Naive thymus-derived CD8-positive, alpha-beta T cell (primary cell): ENCODE data around the gene BAX. TPM values are rescaled to one million over a fixed set of nuclear protein-coding genes. Genes with fewer than 3 reads are reported as not detected.

Source experiments
- ATAC-seq, 2 donors: fragments of 150-1000 bp; cut with Tn5 transposase in 1 of 2; sonication (Bioruptor Pico), chemical (Tn5 transposase) in 1 of 2; 1 replicate in 1 of 2; 2 replicates in 1 of 2; pipeline ENCODE4 v1.10.0; 2021; ENCODE audit warnings: mild to moderate bottlenecking in 2 of 2, moderate library complexity in 2 of 2
- POLR2A ChIA-PET: fragments of 350-600 bp; sonication (Branson Sonifier 250); formaldehyde crosslinking; loops from one replicate; lab custom pipeline; 2021; ENCODE audit warnings: antibody characterized with exemption; lab: Charles Lee
- DNase-seq, 10 donors: peaks; one replicate each; pipeline versions ENCODE4 v3.0.0 to v3.0.0-alpha.2; 2020 to 2022
- H3K27ac Mint-ChIP-seq, 10 donors: one replicate each; pipeline ENCODE4 v1.8.0; 2020 to 2022; ENCODE audit warnings: mild to moderate bottlenecking in 10 of 10, mixed read lengths in 10 of 10, moderate library complexity in 4 of 10, inconsistent platforms in 1 of 10
- H3K27me3 Mint-ChIP-seq, 5 donors: one replicate each; pipeline ENCODE4 v1.8.0; 2021 to 2022; ENCODE audit warnings: mixed read lengths in 5 of 5
- H3K36me3 Mint-ChIP-seq, 3 donors: one replicate each; pipeline ENCODE4 v1.8.0; 2020 to 2022; ENCODE audit warnings: mixed read lengths in 3 of 3, mild to moderate bottlenecking in 2 of 3, inconsistent platforms in 1 of 3
- H3K4me1 Mint-ChIP-seq, 4 donors: one replicate each; pipeline ENCODE4 v1.8.0; 2021 to 2022; ENCODE audit warnings: mixed read lengths in 4 of 4
- H3K4me3 Mint-ChIP-seq, 10 donors: one replicate each; pipeline ENCODE4 v1.8.0; 2020 to 2022; ENCODE audit warnings: mild to moderate bottlenecking in 10 of 10, mixed read lengths in 10 of 10, moderate library complexity in 6 of 10, inconsistent platforms in 1 of 10
- H3K9me3 Mint-ChIP-seq, 9 donors: one replicate each; pipeline ENCODE4 v1.8.0; 2020 to 2022; ENCODE audit warnings: mixed read lengths in 9 of 9, mild to moderate bottlenecking in 3 of 9, inconsistent platforms in 1 of 9, moderate library complexity in 1 of 9
- polyA plus RNA-seq, 3 donors: library from polyadenylated mRNA; unstranded; fragments of 300-500 nt; fragmentation: Illumina TruSeq; gene quantifications; one replicate each; pipeline ENCODE4 v1.2.3, GENCODE V29; 2021
- total RNA-seq, 8 experiments: library from RNA in 2 of 8; stranded (reverse) in 2 of 8; gene quantifications; one replicate each; pipeline ENCODE4 v1.2.3 and lab custom pipeline; 2021 to 2026

Gene BAX
- total and polyA plus RNA-seq, 5 experiments from 2014 or later: 58.5 to 181 (median 97.1) TPM

GRCh38 chr19:48970139-48970766 lies 15.6 kb downstream of the BAX start:
- Mint-ChIP-seq H3K36me3 (peaks cover 0 to 48% (median 19%) of the 10 kb centered on the region in 3 donors), H3K4me3 (no peak overlapping the region), H3K4me1 (peaks cover 7 to 35% (median 30%) of the 10 kb centered on the region in 4 donors)

GRCh38 chr19:48970923-48971395 lies 16.3 kb downstream of the BAX start:
- H3K27me3 Mint-ChIP-seq: no peaks in the 10 kb centered on the region
- no peaks in the 10 kb centered on the region for H3K9me3 Mint-ChIP-seq
- ATAC-seq: peak; percentile 88 to 96
- H3K4me1 Mint-ChIP-seq: peaks cover 2 to 29% (median 24%) of the 10 kb centered on the region in 4 donors
- H3K36me3 Mint-ChIP-seq: peaks cover 0 to 46% (median 17%) of the 10 kb centered on the region in 3 donors
- peak; percentile 65 to 88 (median 80) for DNase-seq
- peak overlapping the region in 1 of 10 donors; percentile 60 for H3K27ac Mint-ChIP-seq
- H3K4me3 Mint-ChIP-seq: no peak overlapping the region
- POLR2A ChIA-PET: interaction anchor here (0.6 to 1.7 kb wide), 8 partner anchors 9 to 183 kb away, joined by 3 to 9 read pairs (median 4); partner anchors contain the start of gene PPP1R15A

More at GRCh38 chr19:48970139-48970766, 15.6 kb downstream of the BAX start:
- no peak for DNase-seq
- POLR2A ChIA-PET: interaction anchor here (0.6 to 1.7 kb wide), 10 partner anchors 9 to 182 kb away, joined by 3 to 9 read pairs (median 4); partner anchors contain the start of genes GYS1, PPP1R15A and RUVBL2
- no peak overlapping the region for H3K27ac Mint-ChIP-seq
- no peak for ATAC-seq
- H3K27me3 Mint-ChIP-seq: no peaks in the 10 kb centered on the region
- no peaks in the 10 kb centered on the region for H3K9me3 Mint-ChIP-seq

GRCh38 chr19:48975947-48976847 lies 21.5 kb downstream of the BAX start:
- Mint-ChIP-seq H3K4me3 (no peak overlapping the region), H3K27me3 (no peaks in the 10 kb centered on the region), H3K27ac (peak overlapping the region in 1 of 10 donors; percentile 61), H3K4me1 (peaks cover 0 to 3% (median 1%) of the 10 kb centered on the region in 4 donors), H3K36me3 (peaks cover 0 to 29% (median 4%) of the 10 kb centered on the region in 3 donors), H3K9me3 (no peaks in the 10 kb centered on the region)
- peak in 5 of 10 donors; percentile 29 to 60 (median 46) for DNase-seq
- POLR2A ChIA-PET: interaction anchor here (1.0 to 3.0 kb wide), 3 partner anchors 11 to 17 kb away, joined by 4 to 29 read pairs (median 7); partner anchors contain the start of genes FTL, GYS1 and RUVBL2
- ATAC-seq: peak; percentile 80 to 90

GRCh38 chr19:48977061-48977460 lies 22.4 kb downstream of the BAX start:
- peaks cover 0 to 3% (median under 1%) of the 10 kb centered on the region in 4 donors for H3K4me1 Mint-ChIP-seq
- peaks cover 0 to 37% (median 5%) of the 10 kb centered on the region in 3 donors for H3K36me3 Mint-ChIP-seq
- H3K27me3 Mint-ChIP-seq: no peaks in the 10 kb centered on the region
- no peak overlapping the region for H3K4me3 Mint-ChIP-seq
- H3K9me3 Mint-ChIP-seq: no peaks in the 10 kb centered on the region
- ATAC-seq (no peak), DNase-seq (no peak)
- no peak overlapping the region for H3K27ac Mint-ChIP-seq
- POLR2A ChIA-PET: interaction anchor here (1.0 to 3.0 kb wide), 3 partner anchors 12 to 16 kb away, joined by 4 to 29 read pairs (median 7); partner anchors contain the start of genes FTL, GYS1 and RUVBL2

GRCh38 chr19:48982280-48982679 lies 27.6 kb downstream of the BAX start:
- no peak overlapping the region for H3K27ac Mint-ChIP-seq
- POLR2A ChIA-PET: interaction anchor here (0.6 to 1.2 kb wide), 3 partner anchors 11 to 108 kb away, joined by 3 to 5 read pairs (median 3); partner anchors contain the start of genes GYS1 and RUVBL2
- no peaks in the 10 kb centered on the region for H3K27me3 Mint-ChIP-seq
- H3K9me3 Mint-ChIP-seq: no peaks in the 10 kb centered on the region
- H3K36me3 Mint-ChIP-seq: peaks cover 0 to 45% (median 3%) of the 10 kb centered on the region in 3 donors
- H3K4me3 Mint-ChIP-seq: no peak overlapping the region
- H3K4me1 Mint-ChIP-seq: peaks cover 0 to 2% (median 0%) of the 10 kb centered on the region in 4 donors
- DNase-seq (no peak), ATAC-seq (peak in 1 of 2 donors; percentile 48)

- Mint-ChIP-seq H3K9me3 (no peaks in the 10 kb centered on the region), H3K27ac (no peak overlapping the region), H3K27me3 (no peaks in the 10 kb centered on the region), H3K4me3 (no peak overlapping the region), H3K4me1 (peaks cover 3 to 12% (median 7%) of the 10 kb centered on the region in 4 donors), H3K36me3 (peaks cover 0 to 54% (median 3%) of the 10 kb centered on the region in 3 donors)
- DNase-seq (no peak), ATAC-seq (no peak)
- POLR2A ChIA-PET: no interaction called here
Measured at GRCh38 chr19:48985711-48986110, 31.0 kb downstream of the BAX start.

GRCh38 chr19:48986211-48986610 lies 31.5 kb downstream of the BAX start:
- POLR2A ChIA-PET: interaction anchor here (0.7 kb wide), 1 partner anchor 1742 kb away, joined by 4 read pairs; no protein-coding TSS in a partner anchor
- Mint-ChIP-seq H3K36me3 (peaks cover 0 to 50% (median 3%) of the 10 kb centered on the region in 3 donors), H3K4me1 (peaks cover 3 to 16% (median 11%) of the 10 kb centered on the region in 4 donors), H3K9me3 (no peaks in the 10 kb centered on the region), H3K27ac (no peak overlapping the region), H3K27me3 (no peaks in the 10 kb centered on the region), H3K4me3 (no peak overlapping the region)
- ATAC-seq (no peak), DNase-seq (no peak)

- H3K4me1 Mint-ChIP-seq: peaks cover 9 to 21% (median 19%) of the 10 kb centered on the region in 4 donors
- ATAC-seq: no peak
- no peak for DNase-seq
- no peak overlapping the region for H3K4me3 Mint-ChIP-seq
- peaks cover 0 to 39% (median 0%) of the 10 kb centered on the region in 3 donors for H3K36me3 Mint-ChIP-seq
- POLR2A ChIA-PET: no interaction called here
- H3K27me3 Mint-ChIP-seq: no peaks in the 10 kb centered on the region
- peak overlapping the region in 1 of 10 donors; percentile 45 for H3K27ac Mint-ChIP-seq
- H3K9me3 Mint-ChIP-seq: no peaks in the 10 kb centered on the region
Measured at GRCh38 chr19:48987323-48987722, 32.6 kb downstream of the BAX start.

- H3K36me3 Mint-ChIP-seq: peaks cover 0 to 33% (median 0%) of the 10 kb centered on the region in 3 donors
- no peak overlapping the region for H3K4me3 Mint-ChIP-seq
- ATAC-seq (no peak), DNase-seq (no peak)
- no peaks in the 10 kb centered on the region for H3K27me3 Mint-ChIP-seq
- H3K27ac Mint-ChIP-seq: peak overlapping the region in 2 of 10 donors; percentile 21 to 43
- POLR2A ChIA-PET: interaction anchor here (0.5 kb wide), 1 partner anchor 660 kb away, joined by 5 read pairs; no protein-coding TSS in a partner anchor
- H3K9me3 Mint-ChIP-seq: no peaks in the 10 kb centered on the region
- H3K4me1 Mint-ChIP-seq: peaks cover 16 to 29% (median 21%) of the 10 kb centered on the region in 4 donors
Measured at GRCh38 chr19:48988286-48988685, 33.6 kb downstream of the BAX start.

GRCh38 chr19:48988860-48989259 lies 34.2 kb downstream of the BAX start:
- no peak overlapping the region for H3K4me3 Mint-ChIP-seq
- H3K27ac Mint-ChIP-seq: no peak overlapping the region
- POLR2A ChIA-PET: interaction anchor here (0.5 kb wide), 1 partner anchor 660 kb away, joined by 5 read pairs; no protein-coding TSS in a partner anchor
- DNase-seq (no peak), ATAC-seq (no peak)
- H3K27me3 Mint-ChIP-seq: no peaks in the 10 kb centered on the region
- peaks cover 21 to 34% (median 24%) of the 10 kb centered on the region in 4 donors for H3K4me1 Mint-ChIP-seq
- H3K9me3 Mint-ChIP-seq: no peaks in the 10 kb centered on the region
- H3K36me3 Mint-ChIP-seq: peaks cover 0 to 32% (median 0%) of the 10 kb centered on the region in 3 donors

GRCh38 chr19:48989701-48990291 lies 35.1 kb downstream of the BAX start:
- Mint-ChIP-seq H3K36me3 (peaks cover 0 to 32% (median 0%) of the 10 kb centered on the region in 3 donors), H3K27me3 (no peaks in the 10 kb centered on the region), H3K4me1 (peaks cover 29 to 42% (median 30%) of the 10 kb centered on the region in 4 donors), H3K9me3 (no peaks in the 10 kb centered on the region), H3K27ac (peak overlapping the region in 4 of 10 donors; percentile 14 to 84 (median 58)), H3K4me3 (no peak overlapping the region)
- no peak for ATAC-seq
- DNase-seq: no peak
- POLR2A ChIA-PET: interaction anchor here (0.6 kb wide), 1 partner anchor 341 kb away, joined by 8 read pairs; no protein-coding TSS in a partner anchor
